ENCODE results near the gene AKR1C8. TPM values are rescaled to one million over a fixed set of nuclear protein-coding genes. Genes with fewer than 3 reads are reported as not detected.
"Not testable (repeated sequence)": the region's sequence is repeated elsewhere in the genome, so short reads cannot be mapped to it uniquely, and the experiment has no call there.

AKR1C8 gene
- not detected for total RNA-seq

- WGBS: 85% methylated on average over 5 of the region's 5 CpGs
- intact Hi-C loops (cut with DNase I): no loop called here
- no peaks in the 10 kb centered on the region for H3K36me3 ChIP-seq
- H3K4me3 ChIP-seq: no peak within 1 kb of the TSS
- H3K9me3 ChIP-seq: no peaks in the 10 kb centered on the region
- no peak for DNase-seq (ENCODE audit: low spot score)
- H3K4me1 ChIP-seq (replicated peaks): no peaks in the 10 kb centered on the region
- H3K27ac ChIP-seq: no peak within 1 kb of the TSS
- TF ChIP-seq POLR2AphosphoS5 (IDR thresholded peaks at IDR 0.05): no peak
- TF ChIP-seq POLR2A (IDR thresholded peaks at IDR 0.05): no peak
- no peak for TF ChIP-seq CTCF (IDR thresholded peaks at IDR 0.05)
- no peaks in the 10 kb centered on the region for H3K27me3 ChIP-seq (replicated peaks; ENCODE audit: insufficient read depth)
Observed at GRCh38 chr10:5184987-5185775, at the start of gene AKR1C8. Gene AKR1C8 (minus strand): TSS chr10:5185150. CDS start chr10:5185104, 46 bp downstream.

- no peak overlapping the region for H3K27ac ChIP-seq
- no peaks in the 10 kb centered on the region for H3K27me3 ChIP-seq (replicated peaks; ENCODE audit: insufficient read depth)
- H3K36me3 ChIP-seq: no peaks in the 10 kb centered on the region
- TF ChIP-seq POLR2AphosphoS5 (IDR thresholded peaks at IDR 0.05) (no peak), POLR2A (IDR thresholded peaks at IDR 0.05) (no peak), CTCF (IDR thresholded peaks at IDR 0.05) (no peak)
- H3K4me3 ChIP-seq: no peak overlapping the region
- no peaks in the 10 kb centered on the region for H3K9me3 ChIP-seq
- H3K4me1 ChIP-seq (replicated peaks): no peaks in the 10 kb centered on the region
- WGBS: 65% methylated on average over 6 of the region's 6 CpGs
- DNase-seq (ENCODE audit: low spot score): no peak
- intact Hi-C loops (cut with DNase I): no loop called here
Observed at GRCh38 chr10:5234106-5234860, 49.3 kb upstream of the AKR1C8 start.

GRCh38 chr10:5233324-5233723, 48.4 kb upstream of the AKR1C8 start:
- intact Hi-C loops (cut with DNase I): no loop called here
- no peaks in the 10 kb centered on the region for H3K9me3 ChIP-seq
- no peaks in the 10 kb centered on the region for H3K27me3 ChIP-seq (replicated peaks; ENCODE audit: insufficient read depth)
- WGBS: 78% methylated on average over 2 of the region's 2 CpGs
- H3K4me3 ChIP-seq: no peak overlapping the region
- TF ChIP-seq POLR2AphosphoS5 (IDR thresholded peaks at IDR 0.05): no peak
- no peak for TF ChIP-seq POLR2A (IDR thresholded peaks at IDR 0.05)
- no peak for TF ChIP-seq CTCF (IDR thresholded peaks at IDR 0.05)
- H3K4me1 ChIP-seq (replicated peaks): no peaks in the 10 kb centered on the region
- no peak for DNase-seq (ENCODE audit: low spot score)
- no peaks in the 10 kb centered on the region for H3K36me3 ChIP-seq
- no peak overlapping the region for H3K27ac ChIP-seq

- intact Hi-C loops (cut with DNase I): no loop called here
- H3K27ac ChIP-seq: no peak overlapping the region
- H3K4me3 ChIP-seq: no peak overlapping the region
- no peak for TF ChIP-seq CTCF (IDR thresholded peaks at IDR 0.05)
- no peak for TF ChIP-seq POLR2A (IDR thresholded peaks at IDR 0.05)
- no peak for TF ChIP-seq POLR2AphosphoS5 (IDR thresholded peaks at IDR 0.05)
- H3K27me3 ChIP-seq (replicated peaks; ENCODE audit: insufficient read depth): no peaks in the 10 kb centered on the region
- no peak for DNase-seq (ENCODE audit: low spot score)
- 88% methylated on average over 8 of the region's 8 CpGs for WGBS
- no peaks in the 10 kb centered on the region for H3K36me3 ChIP-seq
- H3K9me3 ChIP-seq: no peaks in the 10 kb centered on the region
- H3K4me1 ChIP-seq (replicated peaks): no peaks in the 10 kb centered on the region
Observed at GRCh38 chr10:5229019-5229418, 44.1 kb upstream of the AKR1C8 start.

- intact Hi-C loops (cut with DNase I); H3K9me3 ChIP-seq; DNase-seq (ENCODE audit: low spot score); H3K36me3 ChIP-seq; H3K27me3 ChIP-seq (replicated peaks; ENCODE audit: insufficient read depth); H3K27ac ChIP-seq; H3K4me3 ChIP-seq; H3K4me1 ChIP-seq (replicated peaks): not testable (repeated sequence)
- 79% methylated on average over 7 of the region's 7 CpGs for WGBS
Observed at GRCh38 chr10:5222942-5223341, 38.0 kb upstream of the AKR1C8 start.

Measured in prostate gland (tissue), 2 donors.